PFSK-1 (cell line): ENCODE data around the gene MIB1.

Source experiments
- POLR2AphosphoS5 ChIP-seq: IDR thresholded peaks from 2 replicates; pipeline ENCODE4 v1.6.1; 2012; ENCODE audit warnings: low read depth, mild to moderate bottlenecking, control low read depth, low read length, moderate library complexity
- TAF1 ChIP-seq: IDR thresholded peaks from 2 replicates; pipeline ENCODE4 v1.6.1; 2012; ENCODE audit warnings: low read length, control low read depth, borderline replicate concordance; ENCODE audit not compliant: insufficient read depth

- TF ChIP-seq POLR2AphosphoS5, result no peak
- no peak for TF ChIP-seq TAF1
Observed at GRCh38 chr18:21851327-21851961, 110.9 kb downstream of the MIB1 start.
